Caco-2 (cell line): ENCODE results near the gene ERBB2. TPM values are rescaled to one million over a fixed set of nuclear protein-coding genes. Genes with fewer than 3 reads are reported as not detected.

Experiments used
- BruUV-seq: library from RNA; stranded (reverse); fragments of 400-500 nt; replicated peaks from 2 replicates; lab custom pipeline; 2021; lab: Mats Ljungman, UMichigan
- CTCF ChIA-PET: fragments of 300-600 bp; sonication (Branson Sonifier 250); formaldehyde crosslinking; loops from one replicate; lab custom pipeline; 2022; ENCODE audit warnings: antibody characterized with exemption; lab: Charles Lee
- POLR2A ChIA-PET: fragments of 300-600 bp; sonication (Branson Sonifier 250); formaldehyde crosslinking; loops from one replicate; lab custom pipeline; 2022; ENCODE audit warnings: antibody characterized with exemption; lab: Charles Lee
- DNase-seq, 2 experiments: peaks; one replicate each; pipeline versions ENCODE4 v3.0.0 to v3.0.0-alpha.2; 2020 to 2022
- H3K27me3 ChIP-seq: replicated peaks from 2 replicates; pipeline ENCODE4 v1.6.0; 2011; ENCODE audit warnings: low read length; ENCODE audit not compliant: control insufficient read depth, insufficient read depth
- H3K36me3 ChIP-seq: 2 replicates; pipeline ENCODE4 v1.5.1; 2011; ENCODE audit warnings: low read length; ENCODE audit not compliant: control insufficient read depth, insufficient read depth
- H3K4me1 ChIP-seq: fragments of 250-450 bp; sonication (Bioruptor Pico); 2 replicates; pipeline ENCODE4 v1.5.1; 2020; ENCODE audit warnings: mild to moderate bottlenecking
- H3K4me3 ChIP-seq: 2 replicates; pipeline ENCODE4 v1.5.1; 2011; ENCODE audit warnings: low read depth, mild to moderate bottlenecking, control low read depth, low read length
- H3K9me3 ChIP-seq: fragments of 250-450 bp; sonication (Bioruptor Pico); 2 replicates; pipeline ENCODE4 v1.5.1; 2020; ENCODE audit warnings: mild to moderate bottlenecking, moderate library complexity
- H3K27ac Mint-ChIP-seq: one replicate; pipeline ENCODE4 v1.8.0; 2022; ENCODE audit warnings: mixed read lengths; ENCODE audit not compliant: unreplicated experiment
- H3K27me3 Mint-ChIP-seq: one replicate; pipeline ENCODE4 v1.8.0; 2022; ENCODE audit warnings: mixed read lengths; ENCODE audit not compliant: insufficient read depth, unreplicated experiment
- H3K36me3 Mint-ChIP-seq: one replicate; pipeline ENCODE4 v1.8.0; 2022; ENCODE audit warnings: mild to moderate bottlenecking, mixed read lengths; ENCODE audit not compliant: insufficient read depth, unreplicated experiment
- H3K4me1 Mint-ChIP-seq: one replicate; pipeline ENCODE4 v1.8.0; 2022; ENCODE audit warnings: low read depth, mixed read lengths; ENCODE audit not compliant: unreplicated experiment
- H3K4me3 Mint-ChIP-seq: one replicate; pipeline ENCODE4 v1.8.0; 2022; ENCODE audit warnings: mild to moderate bottlenecking, moderate library complexity, mixed read lengths; ENCODE audit not compliant: unreplicated experiment
- H3K9me3 Mint-ChIP-seq: one replicate; pipeline ENCODE4 v1.8.0; 2022; ENCODE audit warnings: mixed read lengths; ENCODE audit not compliant: unreplicated experiment
- CTCF ChIP-seq, 2 experiments: fragments of 200-600 bp in 1 of 2; IDR thresholded peaks; 1 replicate in 1 of 2; 2 replicates in 1 of 2; pipeline versions ENCODE4 v1.5.1 to v1.8.0; 2011 to 2022; ENCODE audit warnings: antibody characterized with exemption in 1 of 2, control low read depth in 1 of 2, inconsistent platforms in 1 of 2, low read depth in 1 of 2, low read length in 1 of 2, mild to moderate bottlenecking in 1 of 2, moderate library complexity in 1 of 2; ENCODE audit not compliant: insufficient read depth in 1 of 2, severe bottlenecking in 1 of 2, unreplicated experiment in 1 of 2
- intact Hi-C: fragments of 100-400 bp; cut with micrococcal nuclease; formaldehyde crosslinking; loops from one replicate; pipeline ENCODE4 v1.10.0; 2022; ENCODE audit not compliant: unreplicated experiment
- microRNA-seq: library from miRNA; unstranded; fragments of <30 nt; microRNA quantifications from one replicate; pipeline ENCODE4 v1.2.0, GENCODE V29; 2022
- total RNA-seq: library from RNA; stranded (reverse); gene quantifications from 2 replicates; pipeline ENCODE4 v1.2.3, GENCODE V29; 2022

The ERBB2 gene
- total RNA-seq, 1 experiment from 2014 or later: 121 TPM

- H3K36me3 ChIP-seq: no peaks in the 10 kb centered on the region
- Mint-ChIP-seq H3K36me3 (no peaks in the 10 kb centered on the region), H3K4me3 (no peak overlapping the region), H3K27me3 (no peaks in the 10 kb centered on the region), H3K27ac (no peak overlapping the region), H3K4me1 (no peaks in the 10 kb centered on the region), H3K9me3 (no peaks in the 10 kb centered on the region)
- no peaks in the 10 kb centered on the region for H3K4me1 ChIP-seq
- H3K27me3 ChIP-seq: no peaks in the 10 kb centered on the region
- no peaks in the 10 kb centered on the region for H3K9me3 ChIP-seq
- ChIA-PET POLR2A (no interaction called here), CTCF (interaction anchor here (0.6 kb wide), 1 partner anchor 140 kb away, joined by 5 read pairs; no protein-coding TSS in a partner anchor)
- intact Hi-C loops: no loop called here
- no peak overlapping the region for H3K4me3 ChIP-seq
- DNase-seq: no peak
- no TSS peak for BruUV-seq
- TF ChIP-seq CTCF (IDR thresholded peaks at IDR 0.05; ENCODE audit: insufficient read depth in 1 of 2, low read depth in 1 of 2, low read length in 1 of 2, severe bottlenecking in 1 of 2, unreplicated experiment in 1 of 2): no peak
Measured at GRCh38 chr17:39775031-39775430, 75.2 kb downstream of the ERBB2 start.

GRCh38 chr17:39776252-39776651 lies 76.4 kb downstream of the ERBB2 start:
- DNase-seq: no peak
- intact Hi-C loops: no loop called here
- Histone ChIP-seq H3K36me3 (no peaks in the 10 kb centered on the region), H3K4me1 (peaks cover 3% of the 10 kb centered on the region), H3K4me3 (no peak overlapping the region), H3K27me3 (no peaks in the 10 kb centered on the region), H3K9me3 (no peaks in the 10 kb centered on the region)
- ChIA-PET POLR2A (no interaction called here), CTCF (no interaction called here)
- Mint-ChIP-seq H3K4me1 (peaks cover 2% of the 10 kb centered on the region), H3K27me3 (no peaks in the 10 kb centered on the region), H3K9me3 (no peaks in the 10 kb centered on the region), H3K36me3 (no peaks in the 10 kb centered on the region), H3K4me3 (no peak overlapping the region), H3K27ac (no peak overlapping the region)
- BruUV-seq: no TSS peak
- no peak for TF ChIP-seq CTCF (IDR thresholded peaks at IDR 0.05; ENCODE audit: insufficient read depth in 1 of 2, low read depth in 1 of 2, low read length in 1 of 2, severe bottlenecking in 1 of 2, unreplicated experiment in 1 of 2)

GRCh38 chr17:39777534-39778365 lies 77.9 kb downstream of the ERBB2 start:
- no peak overlapping the region for H3K27ac Mint-ChIP-seq
- H3K36me3 Mint-ChIP-seq: peaks cover 9% of the 10 kb centered on the region
- POLR2A ChIA-PET: no interaction called here
- DNase-seq: no peak
- H3K4me3 Mint-ChIP-seq: no peak overlapping the region
- H3K27me3 Mint-ChIP-seq: no peaks in the 10 kb centered on the region
- H3K9me3 Mint-ChIP-seq: no peaks in the 10 kb centered on the region
- Histone ChIP-seq H3K27me3 (no peaks in the 10 kb centered on the region), H3K9me3 (no peaks in the 10 kb centered on the region), H3K4me3 (no peak overlapping the region), H3K4me1 (peaks cover 18% of the 10 kb centered on the region), H3K36me3 (no peaks in the 10 kb centered on the region)
- no peak for TF ChIP-seq CTCF (IDR thresholded peaks at IDR 0.05; ENCODE audit: insufficient read depth in 1 of 2, low read depth in 1 of 2, low read length in 1 of 2, severe bottlenecking in 1 of 2, unreplicated experiment in 1 of 2)
- CTCF ChIA-PET: no interaction called here
- BruUV-seq: no TSS peak
- intact Hi-C loops: no loop called here
- peaks cover 17% of the 10 kb centered on the region for H3K4me1 Mint-ChIP-seq

Small RNA genes lying within 50 kb of the gene (microRNA-seq; reads per million reads assigned to microRNA genes)
- 4.3 reads per million, percentile 29 among the genes with 10 or more reads in this experiment for gene MIR4728

Other genes with a start within 250 kb of the ERBB2 start
- gene MED1, start 248.8 kb upstream of the ERBB2 start, total RNA-seq: 58.9 and 62.2 TPM in 2 replicates
- 85.5 and 86.6 TPM in 2 replicates for gene CDK12, start 238.6 kb upstream of the ERBB2 start, total RNA-seq
- gene NEUROD2, start 92.1 kb upstream of the ERBB2 start, total RNA-seq: not detected in 2 replicates
- not detected in 2 replicates for gene PPP1R1B, start 73.1 kb upstream of the ERBB2 start, total RNA-seq
- gene STARD3, start 62.9 kb upstream of the ERBB2 start, total RNA-seq: 42.6 and 55.5 TPM in 2 replicates
- gene TCAP, start 34.7 kb upstream of the ERBB2 start, total RNA-seq: 1.6 TPM in 2 replicates
- gene PNMT, start 31.6 kb upstream of the ERBB2 start, total RNA-seq: not detected in 2 replicates
- 14.7 and 17.4 TPM in 2 replicates for gene PGAP3, start 12.0 kb upstream of the ERBB2 start, total RNA-seq
- 42.9 and 46.3 TPM in 2 replicates for gene MIEN1, start 30.5 kb downstream of the ERBB2 start, total RNA-seq
- 83.3 and 98.6 TPM in 2 replicates for gene GRB7, start 37.9 kb downstream of the ERBB2 start, total RNA-seq
- gene IKZF3, start 164.2 kb downstream of the ERBB2 start, total RNA-seq: 2.4 and 2.8 TPM in 2 replicates
- not detected in 2 replicates for gene ZPBP2, start 168.1 kb downstream of the ERBB2 start, total RNA-seq
- gene GSDMB, start 218.6 kb downstream of the ERBB2 start, total RNA-seq: 8.0 TPM in 2 replicates
- gene ORMDL3, start 227.5 kb downstream of the ERBB2 start, total RNA-seq: 70.6 and 75.2 TPM in 2 replicates
- not detected in 2 replicates for gene LRRC3C, start 227.7 kb downstream of the ERBB2 start, total RNA-seq